ENCODE results near the gene TBC1D23. TPM values are rescaled to one million over a fixed set of nuclear protein-coding genes. Genes with fewer than 3 reads are reported as not detected.

Gene TBC1D23
- total and polyA plus RNA-seq, 4 donors = 8.7 to 30.3 (median 17.8) TPM

- 92% methylated on average over 3 of the region's 3 CpGs for WGBS
Measured at GRCh38 chr3:100359035-100359434, 98.2 kb downstream of the TBC1D23 start.

More at GRCh38 chr3:100359035-100359434, 98.2 kb downstream of the TBC1D23 start:
- Histone ChIP-seq H3K27ac (ENCODE audit: low read depth in 1 of 2, low read length in 2 of 2) (peak overlapping the region; percentile 40 to 52), H3K9me3 (ENCODE audit: control insufficient read depth in 4 of 4, low read length in 3 of 4) (peaks cover 0 to 2% (median 0%) of the 10 kb centered on the region in 4 donors), H3K4me1 (ENCODE audit: control insufficient read depth in 4 of 4, insufficient read depth in 4 of 4, low read length in 3 of 4) (peaks cover 3 to 42% (median 28%) of the 10 kb centered on the region in 4 donors), H3K4me3 (ENCODE audit: low read depth in 1 of 3, low read length in 3 of 3) (no peak overlapping the region), H3K9ac (ENCODE audit: low read depth in 1 of 2, low read length in 2 of 2) (no peak overlapping the region), H3K27me3 (ENCODE audit: control insufficient read depth in 4 of 4, insufficient read depth in 4 of 4, low read length in 3 of 4) (no peaks in the 10 kb centered on the region), H3K36me3 (ENCODE audit: control insufficient read depth in 4 of 4, insufficient read depth in 3 of 4, low read depth in 1 of 4, low read length in 3 of 4) (peaks cover 7 to 26% (median 19%) of the 10 kb centered on the region in 4 donors)
- DNase-seq (ENCODE audit: low spot score) = no peak
- TF ChIP-seq CTCF (IDR thresholded peaks at IDR 0.05; ENCODE audit: low read depth, low read length, missing input control) = no peak
- TF ChIP-seq FOXA2 (IDR thresholded peaks at IDR 0.05) = no peak
- TF ChIP-seq HNF4A (conservative IDR thresholded peaks at IDR 0.05) = no peak
- no peak for TF ChIP-seq RXRA (IDR thresholded peaks at IDR 0.05)
- TF ChIP-seq REST (IDR thresholded peaks at IDR 0.05) = no peak
- TF ChIP-seq ZBTB33 (IDR thresholded peaks at IDR 0.05) = no peak
- TF ChIP-seq FOXA1 (IDR thresholded peaks at IDR 0.05) = no peak

Data from liver (tissue), 9 donors.